ENCODE data around the gene KCNMA1.

GRCh38 chr10:77637532-77638320 lies at the start of gene KCNMA1:
- TF ChIP-seq, protein P1, sequence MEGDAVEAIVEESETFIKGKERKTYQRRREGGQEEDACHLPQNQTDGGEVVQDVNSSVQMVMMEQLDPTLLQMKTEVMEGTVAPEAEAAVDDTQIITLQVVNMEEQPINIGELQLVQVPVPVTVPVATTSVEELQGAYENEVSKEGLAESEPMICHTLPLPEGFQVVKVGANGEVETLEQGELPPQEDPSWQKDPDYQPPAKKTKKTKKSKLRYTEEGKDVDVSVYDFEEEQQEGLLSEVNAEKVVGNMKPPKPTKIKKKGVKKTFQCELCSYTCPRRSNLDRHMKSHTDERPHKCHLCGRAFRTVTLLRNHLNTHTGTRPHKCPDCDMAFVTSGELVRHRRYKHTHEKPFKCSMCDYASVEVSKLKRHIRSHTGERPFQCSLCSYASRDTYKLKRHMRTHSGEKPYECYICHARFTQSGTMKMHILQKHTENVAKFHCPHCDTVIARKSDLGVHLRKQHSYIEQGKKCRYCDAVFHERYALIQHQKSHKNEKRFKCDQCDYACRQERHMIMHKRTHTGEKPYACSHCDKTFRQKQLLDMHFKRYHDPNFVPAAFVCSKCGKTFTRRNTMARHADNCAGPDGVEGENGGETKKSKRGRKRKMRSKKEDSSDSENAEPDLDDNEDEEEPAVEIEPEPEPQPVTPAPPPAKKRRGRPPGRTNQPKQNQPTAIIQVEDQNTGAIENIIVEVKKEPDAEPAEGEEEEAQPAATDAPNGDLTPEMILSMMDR (IDR thresholded peaks at IDR 0.05), result no peak
- TF ChIP-seq POLR2A (IDR thresholded peaks at IDR 0.05), result no peak
- no peak for TF ChIP-seq EP300 (IDR thresholded peaks at IDR 0.05; ENCODE audit: low read depth)
